LNCAP (cell line): ENCODE measurements around the gene GRHL3.

Source experiments
- CTCF ChIP-seq: fragments of 450-650 bp; IDR thresholded peaks from 2 replicates; pipeline ENCODE4 v1.5.1; 2017; ENCODE audit warnings: mild to moderate bottlenecking

The GRHL3 gene

GRCh38 chr1:24382165-24382577 lies 63.0 kb downstream of the GRHL3 start:
- TF ChIP-seq CTCF: no peak

GRCh38 chr1:24383381-24383940 lies 64.3 kb downstream of the GRHL3 start:
- TF ChIP-seq CTCF: no peak

GRCh38 chr1:24384251-24385090 lies 65.3 kb downstream of the GRHL3 start:
- no peak for TF ChIP-seq CTCF

GRCh38 chr1:24385160-24385940 lies 66.2 kb downstream of the GRHL3 start:
- TF ChIP-seq CTCF: peak; percentile 45

GRCh38 chr1:24386241-24386640 lies 67.1 kb downstream of the GRHL3 start:
- TF ChIP-seq CTCF: no peak

- TF ChIP-seq CTCF: no peak
Observed at GRCh38 chr1:24386931-24387330, 67.8 kb downstream of the GRHL3 start.

- TF ChIP-seq CTCF: no peak
Observed at GRCh38 chr1:24387636-24388175, 68.5 kb downstream of the GRHL3 start.
